HL-60/S4 treated with phorbol 12-myristate 13-acetate at 8.2 ng/mL for 4 days and 3 days (cell line): Measurements from ENCODE around the gene BTBD6.
"Not testable (repeated sequence)": the region's sequence is repeated elsewhere in the genome, so short reads cannot be mapped to it uniquely, and the experiment has no call there.

Experiments used
- in situ Hi-C: fragments of 300-500 bp; cut with MboI; formaldehyde crosslinking; loops from 2 replicates; pipeline ENCODE4 v1.15.0; 2022; ENCODE audit warnings: low sequenced_read_pairs

Gene BTBD6

DNA sequence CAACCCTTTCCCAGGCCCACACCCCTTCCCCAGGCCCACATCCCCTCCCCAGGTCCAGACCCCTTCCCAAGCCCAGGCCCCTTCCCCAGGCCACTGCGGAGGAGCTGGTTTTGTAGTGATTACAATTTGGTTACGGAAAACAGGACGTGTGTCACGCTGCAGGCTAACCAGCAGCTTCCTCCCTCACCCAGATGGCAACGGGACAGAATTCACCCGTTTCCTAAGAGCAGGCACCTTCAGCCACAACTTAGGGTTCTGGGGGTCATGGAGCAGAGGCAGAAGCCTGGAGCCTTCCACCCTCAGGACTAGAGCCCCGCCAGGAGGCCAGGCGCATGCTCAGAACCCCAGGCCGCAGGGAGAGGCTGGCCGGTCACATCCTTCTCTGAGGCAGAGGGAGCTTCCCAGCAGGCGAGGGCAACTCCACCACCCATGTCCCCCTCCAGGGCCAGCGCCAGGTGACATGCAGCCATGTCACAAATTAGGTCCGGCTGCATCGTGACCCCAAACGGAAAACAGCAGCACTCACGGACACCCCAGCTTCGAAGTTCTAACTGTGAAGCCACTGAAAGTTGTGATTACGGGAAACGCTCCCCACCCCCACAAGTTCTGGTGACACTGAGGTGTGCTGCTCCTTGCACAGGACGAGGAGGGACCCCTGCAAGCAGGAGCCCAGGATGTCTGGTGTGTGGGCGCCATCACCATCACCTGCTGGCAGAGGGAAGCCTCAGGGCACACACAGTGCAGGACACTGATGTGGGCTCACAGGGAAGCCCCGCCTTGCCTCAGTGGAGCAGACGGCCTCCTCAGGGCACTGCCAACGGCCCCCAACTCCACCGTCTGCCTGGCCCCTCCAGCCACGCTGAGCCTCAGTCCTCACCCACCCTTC lies 44.7 kb downstream of the BTBD6 start:
- in situ Hi-C loops, result no loop called here

DNA sequence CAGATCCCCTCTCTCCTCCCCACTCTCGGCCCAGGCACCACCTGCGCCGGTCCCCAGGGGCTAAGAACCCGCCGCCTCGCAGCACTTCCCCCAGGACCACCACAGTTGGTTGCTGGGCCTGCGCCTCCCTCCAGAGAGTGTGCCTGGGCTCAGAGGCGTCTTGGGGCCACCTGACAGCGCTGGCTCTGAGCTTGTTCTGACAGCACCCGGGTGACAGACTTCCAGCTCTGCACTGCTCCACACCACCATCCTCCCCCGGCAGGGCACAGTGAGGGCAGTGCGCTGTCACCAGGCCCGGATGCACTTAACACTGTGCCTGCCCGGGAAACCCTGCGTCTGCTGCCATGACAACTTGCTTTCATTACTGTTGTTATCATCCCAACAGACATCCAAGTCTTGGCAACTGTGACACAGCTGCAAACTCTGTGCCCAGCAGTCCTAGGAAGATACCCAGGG lies 45.8 kb downstream of the BTBD6 start:
- in situ Hi-C loops, result no loop called here

DNA sequence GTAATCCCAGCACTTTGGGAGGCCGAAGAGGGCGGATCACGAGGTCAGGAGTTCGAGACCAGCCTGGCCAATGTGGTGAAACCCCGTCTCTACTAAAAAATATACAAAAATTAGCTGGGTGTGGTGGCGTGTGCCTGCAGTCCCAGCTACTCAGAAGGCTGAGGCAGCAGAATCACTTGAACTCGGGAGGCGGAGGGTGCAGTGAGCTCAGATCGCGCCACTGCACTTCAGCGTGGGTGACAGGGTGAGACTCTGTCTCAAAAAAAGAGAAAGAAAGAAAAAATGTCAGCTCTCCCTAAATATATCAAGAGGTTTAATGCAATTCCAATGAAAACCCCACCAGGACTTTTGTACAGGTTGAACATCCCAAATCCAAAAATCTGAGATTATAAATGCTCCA lies 49.0 kb downstream of the BTBD6 start:
- in situ Hi-C loops, result not testable (repeated sequence)

- in situ Hi-C loops, result no loop called here
Measured at GRCh38 chr14:105299654-105300541, 51.6 kb downstream of the BTBD6 start.
